Retinal pigment epithelial cell (primary cell): ENCODE results near the gene INPP4B.
"Not testable (repeated sequence)": the region's sequence is repeated elsewhere in the genome, so short reads cannot be mapped to it uniquely, and the experiment has no call there.

ENCODE experiments used
- DNase-seq: peaks from one replicate; pipeline ENCODE4 v3.0.0-alpha.2; 2010; ENCODE audit warnings: low read depth
- H3K4me3 ChIP-seq: 2 replicates; pipeline ENCODE4 v1.5.1; 2011; ENCODE audit warnings: mild to moderate bottlenecking, low read length, control low read depth, moderate library complexity
- TF ChIP-seq, protein P1 (sequence below): conservative IDR thresholded peaks from 2 replicates; pipeline ENCODE4 v1.5.1; 2011; ENCODE audit warnings: low read depth, low read length, control low read depth, inconsistent platforms

Gene INPP4B

DNA sequence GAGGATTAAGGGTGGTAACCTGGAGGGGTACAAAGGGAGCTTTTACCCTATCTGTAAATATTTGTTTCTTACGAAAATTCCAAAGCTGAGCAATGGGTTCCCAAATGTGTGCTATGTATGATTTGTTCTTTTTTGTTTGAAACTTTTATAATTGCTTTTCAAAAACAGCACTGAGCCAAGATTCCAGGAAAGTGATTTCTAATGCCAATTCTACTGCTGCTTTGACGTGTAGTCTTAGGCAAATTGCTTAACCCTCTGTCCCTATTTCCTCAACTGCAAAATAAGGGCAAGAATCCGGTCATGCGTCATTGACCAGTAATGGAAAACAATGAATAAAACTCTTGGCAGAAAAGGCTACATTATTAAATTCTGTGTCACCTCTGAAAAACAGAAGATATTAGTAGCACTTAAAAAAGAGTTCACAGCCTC is 755.0 kb downstream of the INPP4B start:
- H3K4me3 ChIP-seq: no peak overlapping the region
- TF ChIP-seq, protein P1, sequence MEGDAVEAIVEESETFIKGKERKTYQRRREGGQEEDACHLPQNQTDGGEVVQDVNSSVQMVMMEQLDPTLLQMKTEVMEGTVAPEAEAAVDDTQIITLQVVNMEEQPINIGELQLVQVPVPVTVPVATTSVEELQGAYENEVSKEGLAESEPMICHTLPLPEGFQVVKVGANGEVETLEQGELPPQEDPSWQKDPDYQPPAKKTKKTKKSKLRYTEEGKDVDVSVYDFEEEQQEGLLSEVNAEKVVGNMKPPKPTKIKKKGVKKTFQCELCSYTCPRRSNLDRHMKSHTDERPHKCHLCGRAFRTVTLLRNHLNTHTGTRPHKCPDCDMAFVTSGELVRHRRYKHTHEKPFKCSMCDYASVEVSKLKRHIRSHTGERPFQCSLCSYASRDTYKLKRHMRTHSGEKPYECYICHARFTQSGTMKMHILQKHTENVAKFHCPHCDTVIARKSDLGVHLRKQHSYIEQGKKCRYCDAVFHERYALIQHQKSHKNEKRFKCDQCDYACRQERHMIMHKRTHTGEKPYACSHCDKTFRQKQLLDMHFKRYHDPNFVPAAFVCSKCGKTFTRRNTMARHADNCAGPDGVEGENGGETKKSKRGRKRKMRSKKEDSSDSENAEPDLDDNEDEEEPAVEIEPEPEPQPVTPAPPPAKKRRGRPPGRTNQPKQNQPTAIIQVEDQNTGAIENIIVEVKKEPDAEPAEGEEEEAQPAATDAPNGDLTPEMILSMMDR: no peak
- peak; percentile 95 for DNase-seq

DNA sequence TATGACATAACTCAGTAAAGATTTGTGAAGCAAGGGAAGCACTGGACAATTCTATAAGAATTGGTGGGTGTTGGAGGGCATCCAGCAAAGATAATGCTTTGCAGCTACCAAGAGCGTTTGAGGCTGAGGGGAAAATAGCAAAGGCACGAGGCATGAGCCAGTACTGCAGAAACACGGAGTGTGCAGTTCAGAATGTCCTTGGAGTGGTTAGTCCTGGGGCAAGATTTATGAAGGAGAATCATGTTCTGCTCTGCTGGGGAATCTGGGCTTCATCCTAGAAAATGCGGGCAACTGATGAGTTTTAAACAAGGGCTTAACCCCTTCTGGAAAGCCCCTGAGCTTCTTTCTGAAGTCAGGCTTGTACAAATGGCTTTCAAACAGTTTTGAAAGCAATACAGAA is 757.2 kb downstream of the INPP4B start:
- no peak overlapping the region for H3K4me3 ChIP-seq
- no peak for DNase-seq
- TF ChIP-seq, protein P1: no peak

DNA sequence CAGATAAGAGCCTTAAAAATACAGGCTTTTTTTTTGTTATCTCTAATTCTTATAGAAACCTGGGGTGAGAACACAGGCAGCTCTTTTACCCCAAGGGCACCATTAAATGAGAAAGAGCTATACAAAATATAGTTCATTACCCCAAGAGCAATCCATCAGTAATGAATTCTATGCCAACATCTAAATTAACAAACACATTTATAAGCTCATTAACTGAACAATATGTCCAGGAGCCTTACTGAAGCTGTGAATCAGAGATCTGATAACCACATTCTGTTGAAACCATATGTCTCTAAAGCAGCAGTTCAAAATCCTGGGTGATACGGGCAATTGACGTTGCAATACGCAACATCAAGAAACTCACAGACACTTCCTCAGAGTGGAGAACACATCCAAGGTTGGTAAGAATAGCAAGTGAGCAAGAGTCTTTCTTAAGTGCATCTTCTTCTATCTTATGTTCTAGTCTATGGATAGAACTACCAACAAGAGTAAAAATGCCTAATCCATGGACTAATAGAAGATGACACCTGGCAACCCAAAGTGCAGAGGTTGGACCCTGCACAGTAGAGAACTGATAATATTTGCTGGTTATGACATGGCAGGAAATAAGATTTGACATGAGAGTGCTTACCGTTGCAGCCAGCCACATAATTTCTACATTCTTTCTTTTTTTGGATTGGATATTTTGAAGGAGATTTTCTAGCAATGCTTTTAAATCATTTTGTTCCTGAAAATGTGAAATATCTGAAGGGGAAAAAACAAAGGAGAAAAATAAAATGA is 760.4 kb downstream of the INPP4B start:
- DNase-seq: no peak
- TF ChIP-seq, protein P1: no peak
- no peak overlapping the region for H3K4me3 ChIP-seq

DNA sequence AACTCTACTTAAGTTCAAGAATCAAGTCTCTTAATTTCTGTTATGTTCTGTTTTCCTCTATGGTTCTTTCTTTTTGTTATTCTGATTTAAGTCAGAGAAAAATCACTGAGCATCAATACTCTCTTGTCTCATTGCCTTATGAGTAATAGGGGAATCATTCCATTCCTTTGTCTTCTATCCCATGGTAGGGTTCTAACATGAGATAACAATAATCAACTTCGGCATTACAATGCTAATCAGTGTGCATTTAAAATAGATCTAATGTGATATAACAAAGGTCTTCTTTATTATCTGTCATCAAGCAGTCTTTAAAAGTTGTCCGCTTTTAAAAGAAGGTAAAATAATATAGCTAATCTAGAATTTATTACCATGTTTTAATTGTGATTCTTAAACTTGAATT is 762.8 kb downstream of the INPP4B start:
- no peak overlapping the region for H3K4me3 ChIP-seq
- TF ChIP-seq, protein P1: no peak
- DNase-seq: no peak

DNA sequence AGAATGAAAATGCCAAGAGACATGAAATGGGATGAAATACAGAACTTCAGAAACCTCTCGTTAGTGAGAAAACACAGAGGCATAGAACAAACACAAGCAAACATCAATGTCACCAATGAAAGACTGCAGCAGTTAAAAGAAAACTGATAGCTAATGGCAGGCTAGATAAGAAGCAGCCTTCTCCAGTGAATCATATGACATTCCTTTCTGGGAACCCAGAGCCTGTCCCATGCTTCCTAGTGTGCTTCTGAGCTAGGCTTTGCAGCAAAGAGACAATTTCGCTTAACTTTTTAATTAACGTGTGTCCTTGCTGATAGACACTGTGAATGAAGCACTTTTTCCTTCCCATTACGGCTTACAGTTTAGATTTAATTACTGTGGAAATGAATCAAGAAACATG is 765.1 kb downstream of the INPP4B start:
- TF ChIP-seq, protein P1: no peak
- DNase-seq: no peak

DNA sequence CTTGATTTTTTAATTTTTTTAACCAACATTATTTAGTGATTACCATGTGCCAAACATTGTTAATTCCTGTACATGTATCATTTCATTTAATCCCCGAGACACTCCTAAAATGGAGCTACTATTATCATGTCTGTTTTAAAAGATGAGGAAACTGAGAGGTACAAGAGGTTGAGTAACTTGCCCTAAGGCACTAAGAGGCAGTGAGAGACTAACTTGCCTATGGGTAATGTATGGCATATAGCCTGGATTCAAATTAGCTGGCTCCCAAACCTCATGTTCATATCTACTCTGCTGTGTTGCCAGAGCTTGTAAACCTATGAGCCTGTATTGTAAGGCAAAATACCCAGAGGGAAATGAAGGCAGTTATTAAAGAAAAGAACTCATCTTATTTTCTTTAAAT is 766.1 kb downstream of the INPP4B start:
- TF ChIP-seq, protein P1: no peak
- H3K4me3 ChIP-seq: no peak overlapping the region
- no peak for DNase-seq

More for the DNA sequence above, 765.1 kb downstream of the INPP4B start:
- H3K4me3 ChIP-seq: no peak overlapping the region

DNA sequence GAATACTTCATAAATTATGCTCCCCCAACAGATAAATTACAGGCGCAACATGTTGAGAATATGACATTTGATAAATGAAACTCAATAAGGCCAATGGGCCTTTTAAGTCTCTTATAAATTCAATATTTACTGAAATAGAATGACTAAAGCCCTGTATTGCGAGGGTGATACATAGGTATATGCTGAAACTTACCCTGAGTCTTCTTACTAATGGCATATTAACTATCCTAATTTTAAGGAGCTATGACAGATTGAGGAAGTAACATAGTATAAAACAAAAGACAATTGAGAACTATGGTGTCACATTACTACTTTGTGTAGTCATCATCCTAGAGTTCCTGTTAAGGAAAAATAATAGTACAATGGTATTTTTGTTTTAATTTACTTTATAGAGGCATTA is 769.1 kb downstream of the INPP4B start:
- no peak overlapping the region for H3K4me3 ChIP-seq
- TF ChIP-seq, protein P1: no peak
- DNase-seq: no peak

DNA sequence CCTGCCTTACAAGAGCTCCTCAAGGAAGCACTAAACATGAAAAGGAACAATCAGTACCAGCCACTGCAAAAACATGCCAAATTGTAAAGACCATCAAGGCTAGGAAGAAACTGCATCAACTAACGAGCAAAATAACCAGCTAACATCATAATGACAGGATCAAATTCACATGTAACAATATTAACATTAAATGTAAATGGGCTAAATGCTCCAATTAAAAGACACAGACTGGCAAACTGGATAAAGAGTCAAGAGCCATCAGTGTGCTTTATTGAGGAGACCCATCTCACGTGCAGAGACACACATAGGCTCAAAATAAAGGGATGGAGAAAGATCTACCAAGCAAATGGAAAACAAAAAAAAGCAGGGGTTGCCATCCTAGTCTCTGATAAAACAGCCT is 777.8 kb downstream of the INPP4B start:
- not testable (repeated sequence) for H3K4me3 ChIP-seq, DNase-seq

DNA sequence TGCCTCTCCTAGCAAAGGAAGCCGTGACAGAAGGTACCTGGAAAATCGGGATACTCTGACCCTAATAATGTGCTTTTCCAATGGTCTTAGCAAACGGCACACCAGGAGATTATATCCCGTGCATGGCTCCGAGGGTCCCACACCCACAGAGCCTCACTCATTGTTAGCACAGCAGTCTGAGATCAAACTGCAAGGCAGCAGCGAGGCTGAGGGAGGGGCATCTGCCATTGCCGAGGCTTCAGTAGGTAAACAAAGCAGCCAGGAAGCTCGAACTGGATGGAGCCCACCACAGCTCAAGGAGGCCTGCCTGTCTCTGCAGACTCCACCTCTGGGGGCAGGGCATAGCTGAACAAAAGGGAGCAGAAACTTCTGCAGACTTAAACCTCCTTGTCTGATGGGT is 779.5 kb downstream of the INPP4B start:
- DNase-seq, H3K4me3 ChIP-seq: not testable (repeated sequence)
